Medulla oblongata (tissue), 1 donor: ENCODE measurements around the gene TEX19.

Experiments
- DNase-seq: peaks from one replicate; pipeline ENCODE4 v3.0.0-alpha.2; 2015; ENCODE audit errors: extremely low spot score

The TEX19 gene

GRCh38 chr17:82321947-82322466 is 37.0 kb upstream of the TEX19 start:
- DNase-seq: no peak

GRCh38 chr17:82322526-82323453 is 36.3 kb upstream of the TEX19 start:
- DNase-seq: no peak

GRCh38 chr17:82323514-82324234 is 35.4 kb upstream of the TEX19 start:
- no peak for DNase-seq

GRCh38 chr17:82324566-82325285 is 34.3 kb upstream of the TEX19 start:
- no peak for DNase-seq

- no peak for DNase-seq
These were observed 33.5 kb upstream of the TEX19 start for GRCh38 chr17:82325286-82326180.

GRCh38 chr17:82327289-82327688 is 31.8 kb upstream of the TEX19 start:
- DNase-seq: no peak

- no peak for DNase-seq
These were observed 31.3 kb upstream of the TEX19 start for GRCh38 chr17:82327757-82328140.

- no peak for DNase-seq
These were observed 30.7 kb upstream of the TEX19 start for GRCh38 chr17:82328141-82328993.

- no peak for DNase-seq
These were observed 30.0 kb upstream of the TEX19 start for GRCh38 chr17:82328994-82329507.

- DNase-seq: no peak
These were observed 29.2 kb upstream of the TEX19 start for GRCh38 chr17:82329683-82330321.

GRCh38 chr17:82330322-82331239 is 28.5 kb upstream of the TEX19 start:
- DNase-seq: no peak

- no peak for DNase-seq
These were observed 27.6 kb upstream of the TEX19 start for GRCh38 chr17:82331345-82331939.

- DNase-seq: peak; percentile 66
These were observed 26.3 kb upstream of the TEX19 start for GRCh38 chr17:82332669-82333278.

- DNase-seq: peak; percentile 4
These were observed 25.5 kb upstream of the TEX19 start, which contains the start of gene SECTM1 for GRCh38 chr17:82333279-82334171. TSS of gene SECTM1 (minus strand) at chr17:82333766. CDS start at chr17:82327240, 6,526 bp downstream.

- DNase-seq: no peak
These were observed 24.8 kb upstream of the TEX19 start for GRCh38 chr17:82334204-82334621.
